Kidney epithelial cell (primary cell): ENCODE measurements around the gene PIGQ. TPM values are rescaled to one million over a fixed set of nuclear protein-coding genes. Genes with fewer than 3 reads are reported as not detected.

Experiments
- DNase-seq: peaks from one replicate; pipeline ENCODE4 v3.0.0-alpha.2; 2010; ENCODE audit warnings: low read depth
- H3K27me3 ChIP-seq: 2 replicates; pipeline ENCODE4 v1.6.0; 2011; ENCODE audit warnings: low read length; ENCODE audit not compliant: control insufficient read depth, insufficient read depth
- H3K36me3 ChIP-seq: 2 replicates; pipeline ENCODE4 v1.5.1; 2011; ENCODE audit warnings: low read length; ENCODE audit not compliant: control insufficient read depth, insufficient read depth
- H3K4me3 ChIP-seq: 2 replicates; pipeline ENCODE4 v1.5.1; 2011; ENCODE audit warnings: low read depth, mild to moderate bottlenecking, control low read depth, low read length
- CTCF ChIP-seq: IDR thresholded peaks from 2 replicates; pipeline ENCODE4 v1.5.1; 2011; ENCODE audit warnings: mild to moderate bottlenecking, moderate library complexity, low read length, control low read depth, inconsistent platforms; ENCODE audit not compliant: insufficient read depth, poor library complexity, severe bottlenecking
- total RNA-seq: library from RNA; depleted of rRNA; stranded (reverse); fragments of >200 nt; gene quantifications from 2 replicates; pipeline ENCODE4 v1.2.3, GENCODE V29; 2015

PIGQ gene
- total RNA-seq, 1 donor from 2014 or later: 54.9 TPM

GRCh38 chr16:558298-559020 lies 11.3 kb upstream of the PIGQ start:
- no peak for DNase-seq
- no peak overlapping the region for H3K4me3 ChIP-seq
- H3K36me3 ChIP-seq: no peaks in the 10 kb centered on the region
- no peak for TF ChIP-seq CTCF
- peaks cover 61% of the 10 kb centered on the region for H3K27me3 ChIP-seq

- no peaks in the 10 kb centered on the region for H3K36me3 ChIP-seq
- peaks cover 65% of the 10 kb centered on the region for H3K27me3 ChIP-seq
- TF ChIP-seq CTCF: no peak
- H3K4me3 ChIP-seq: no peak overlapping the region
- DNase-seq: no peak
These were observed 10.8 kb upstream of the PIGQ start for GRCh38 chr16:559021-559380.

- no peak for TF ChIP-seq CTCF
- DNase-seq: no peak
- Histone ChIP-seq H3K27me3 (peaks cover 69% of the 10 kb centered on the region), H3K4me3 (no peak overlapping the region), H3K36me3 (no peaks in the 10 kb centered on the region)
These were observed 10.2 kb upstream of the PIGQ start for GRCh38 chr16:559411-560203.

- no peaks in the 10 kb centered on the region for H3K36me3 ChIP-seq
- DNase-seq: no peak
- TF ChIP-seq CTCF: no peak
- peaks cover 69% of the 10 kb centered on the region for H3K27me3 ChIP-seq
- no peak within 1 kb of the TSS for H3K4me3 ChIP-seq
These were observed 9.5 kb upstream of the PIGQ start, which contains the start of gene PRR35 for GRCh38 chr16:560204-560700. Gene PRR35 (plus strand): TSS chr16:560394. CDS start chr16:563295, 2,901 bp downstream.

- no peak for TF ChIP-seq CTCF
- Histone ChIP-seq H3K4me3 (no peak overlapping the region), H3K27me3 (peaks cover 69% of the 10 kb centered on the region), H3K36me3 (no peaks in the 10 kb centered on the region)
- DNase-seq: no peak
These were observed 8.9 kb upstream of the PIGQ start for GRCh38 chr16:560701-561412.
